Lung microvascular endothelial cell (primary cell): ENCODE data around the gene OSBPL9. TPM values are rescaled to one million over a fixed set of nuclear protein-coding genes. Genes with fewer than 3 reads are reported as not detected.
"Not testable (repeated sequence)": the region's sequence is repeated elsewhere in the genome, so short reads cannot be mapped to it uniquely, and the experiment has no call there.

Source experiments
- DNase-seq, 2 donors: peaks; one replicate each; pipeline versions ENCODE4 v3.0.0 to v3.0.0-alpha.2; 2010; ENCODE audit warnings: low read depth in 2 of 2
- total RNA-seq: library from RNA; depleted of rRNA; stranded (reverse); fragments of >200 nt; gene quantifications from 2 replicates; pipeline ENCODE4 v1.2.1, GENCODE V29; 2014

The OSBPL9 gene
- total RNA-seq, 1 donor from 2014 or later, result 79.0 TPM

DNA sequence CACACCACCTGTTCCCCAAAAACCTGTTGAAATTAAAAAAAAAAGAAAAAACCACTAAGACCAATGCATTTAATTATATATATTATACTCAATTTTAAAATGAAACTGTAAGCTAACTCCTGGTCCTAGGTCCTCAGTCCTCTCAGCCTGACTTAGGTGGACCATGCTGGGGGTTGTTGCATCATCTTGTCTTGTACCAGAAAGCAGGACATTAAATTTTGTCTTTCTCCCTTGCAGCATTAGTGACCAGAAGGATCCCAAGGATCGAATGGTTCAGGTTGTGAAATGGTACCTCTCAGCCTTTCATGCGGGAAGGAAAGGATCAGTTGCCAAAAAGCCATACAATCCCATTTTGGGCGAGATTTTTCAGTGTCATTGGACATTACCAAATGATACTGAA lies 164.0 kb downstream of the OSBPL9 start:
- DNase-seq, result no peak

DNA sequence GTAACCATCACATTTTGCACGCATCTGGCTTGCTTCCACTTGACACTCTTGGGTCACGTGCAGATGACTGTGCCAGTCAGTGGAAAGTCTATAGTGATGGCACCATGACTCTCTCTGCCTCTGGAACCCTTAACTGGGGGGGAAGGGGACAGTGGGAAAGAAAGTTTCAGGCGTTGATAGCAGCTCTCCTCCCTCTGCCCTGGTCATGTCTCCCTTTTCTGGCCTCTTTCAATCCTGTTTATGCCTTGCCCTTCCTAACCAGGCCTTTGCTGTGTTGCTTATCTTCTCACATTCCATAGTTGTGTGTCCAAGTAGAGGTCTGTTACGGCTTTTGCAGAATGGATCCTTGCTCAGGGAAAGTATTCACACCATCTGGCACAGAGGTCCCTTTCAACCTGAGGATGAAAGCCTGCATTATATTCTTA lies 168.1 kb downstream of the OSBPL9 start:
- DNase-seq, result no peak

DNA sequence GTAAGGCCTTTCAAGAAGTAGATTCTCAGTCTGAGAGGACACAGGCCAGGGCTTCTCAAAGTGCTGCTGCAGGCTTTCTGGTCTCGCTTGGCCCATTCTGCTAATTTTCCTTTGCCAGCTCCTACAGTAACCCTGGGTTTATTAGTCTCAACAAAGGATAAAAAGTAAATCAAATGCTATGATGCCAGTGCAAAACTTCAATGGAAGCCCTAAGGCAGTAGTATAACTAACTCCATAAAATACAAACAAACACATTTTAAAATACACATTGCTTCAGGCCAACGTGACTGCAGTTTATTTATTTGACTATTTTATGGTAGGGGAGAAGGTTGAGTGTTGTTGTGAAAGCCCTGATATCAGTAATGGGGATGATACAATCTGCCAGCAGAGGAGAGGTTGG lies 172.0 kb downstream of the OSBPL9 start:
- DNase-seq, result no peak

DNA sequence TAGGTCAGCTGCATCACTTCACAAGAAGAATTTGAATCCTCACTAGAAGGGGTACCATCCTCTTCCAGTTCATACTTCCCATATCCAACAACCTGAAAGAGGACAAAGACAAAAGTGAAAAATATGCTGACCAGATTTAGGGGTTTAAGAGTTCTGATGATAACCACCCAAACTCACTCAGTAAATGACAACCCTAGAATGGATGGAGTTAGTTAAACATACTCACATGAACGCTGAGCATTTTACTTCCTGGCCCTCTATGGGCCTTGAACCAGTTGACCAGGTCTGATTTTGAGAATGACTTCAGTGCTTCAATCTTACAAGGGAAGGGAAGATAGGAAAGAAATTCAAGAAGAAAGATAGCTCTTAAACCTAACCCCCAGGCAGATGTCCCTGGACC lies 172.4 kb downstream of the OSBPL9 start:
- DNase-seq, result no peak

DNA sequence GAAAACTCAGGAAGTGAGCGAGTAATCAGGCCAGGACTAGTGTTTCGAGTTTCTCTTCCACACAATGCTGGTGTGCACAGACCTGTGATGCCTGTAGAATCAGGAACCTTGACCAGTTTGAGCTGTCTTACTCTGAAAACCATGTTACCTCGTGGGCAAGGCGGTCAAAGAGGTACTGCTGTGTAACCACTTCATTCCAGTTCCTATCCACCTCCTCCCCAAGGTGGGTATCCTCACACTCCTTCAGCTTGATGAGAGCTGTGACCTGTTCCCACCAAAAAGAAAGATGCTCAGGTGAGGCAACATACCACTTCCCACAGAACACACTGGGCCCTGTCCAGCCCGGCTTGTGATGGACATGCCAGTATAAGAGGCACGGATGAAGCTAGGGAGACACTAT lies 173.5 kb downstream of the OSBPL9 start:
- DNase-seq, result no peak

DNA sequence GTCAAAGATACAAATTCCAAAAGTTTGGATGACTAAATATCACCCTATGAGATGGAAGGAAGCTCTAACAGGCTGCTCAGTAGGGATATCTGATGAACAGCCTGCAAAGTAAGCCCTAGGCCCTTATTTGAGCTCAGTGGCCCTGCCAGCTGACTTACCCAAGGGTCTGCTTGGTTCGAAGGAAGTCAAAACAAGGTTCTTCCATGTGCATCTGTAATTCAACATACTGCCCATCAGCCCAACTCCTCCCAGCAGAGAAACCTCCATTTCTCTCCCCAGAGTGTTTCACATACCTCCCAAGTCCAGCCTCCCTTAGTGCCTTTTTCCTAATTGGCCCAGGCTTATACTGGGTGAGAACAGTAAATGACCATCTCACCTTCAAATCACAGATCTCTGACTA lies 175.0 kb downstream of the OSBPL9 start:
- no peak for DNase-seq

DNA sequence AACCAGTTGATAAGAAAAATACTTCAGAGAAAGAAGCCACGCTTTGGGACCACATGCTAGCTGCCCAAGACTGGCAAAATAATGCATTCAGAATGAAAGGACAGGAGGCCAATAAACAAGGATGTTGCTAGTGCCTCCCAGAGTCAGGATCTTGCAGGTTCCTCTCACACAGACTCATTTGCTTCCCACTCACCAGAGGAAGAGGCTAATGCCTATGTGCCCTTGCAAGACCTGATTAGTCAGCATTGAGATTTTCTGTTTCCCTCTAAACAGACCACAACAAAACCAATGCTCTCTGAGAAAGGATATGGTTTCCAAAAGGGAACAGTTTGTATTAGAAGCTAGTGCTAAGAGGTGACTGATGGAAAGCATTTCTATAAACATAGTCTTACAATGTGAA lies 176.0 kb downstream of the OSBPL9 start:
- peak in 1 of 2 donors; percentile 72 for DNase-seq

DNA sequence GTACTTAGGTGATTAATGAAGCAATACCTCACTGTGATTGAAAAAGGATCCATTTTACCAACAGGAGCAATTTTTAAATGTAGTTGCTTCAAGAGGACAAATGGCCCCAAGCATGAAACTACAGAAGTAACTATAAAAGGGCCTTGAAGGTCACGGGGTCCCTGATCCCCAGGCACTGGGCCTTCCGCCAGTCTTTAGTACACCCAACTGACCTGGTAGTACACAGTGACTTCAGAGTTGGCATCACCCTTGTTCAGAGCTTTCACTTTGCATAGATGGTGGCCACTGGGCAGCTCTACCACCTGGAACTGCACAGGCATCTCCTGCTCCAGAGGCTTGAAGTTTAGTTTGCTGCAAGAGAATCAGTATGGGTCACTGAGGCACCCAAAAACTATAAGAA lies 177.4 kb downstream of the OSBPL9 start:
- no peak for DNase-seq

DNA sequence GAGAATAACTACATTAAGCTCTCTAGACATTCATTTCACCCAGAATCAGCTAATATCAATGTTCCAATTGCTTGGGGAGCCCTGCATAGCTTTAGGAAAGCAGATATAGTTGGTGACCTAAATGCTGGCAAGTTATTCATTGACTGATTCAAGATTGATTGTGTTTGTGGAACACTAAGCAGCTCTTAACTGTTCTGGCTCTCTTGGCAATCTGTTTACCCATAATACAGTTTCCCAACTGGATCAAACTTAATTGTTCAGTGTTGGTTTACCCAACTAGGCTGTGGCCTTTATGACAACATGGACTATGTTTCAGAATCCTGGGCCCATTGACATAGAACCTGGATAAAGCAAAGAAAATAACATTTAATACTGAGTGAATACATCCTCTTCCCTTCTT lies 178.0 kb downstream of the OSBPL9 start:
- no peak for DNase-seq

DNA sequence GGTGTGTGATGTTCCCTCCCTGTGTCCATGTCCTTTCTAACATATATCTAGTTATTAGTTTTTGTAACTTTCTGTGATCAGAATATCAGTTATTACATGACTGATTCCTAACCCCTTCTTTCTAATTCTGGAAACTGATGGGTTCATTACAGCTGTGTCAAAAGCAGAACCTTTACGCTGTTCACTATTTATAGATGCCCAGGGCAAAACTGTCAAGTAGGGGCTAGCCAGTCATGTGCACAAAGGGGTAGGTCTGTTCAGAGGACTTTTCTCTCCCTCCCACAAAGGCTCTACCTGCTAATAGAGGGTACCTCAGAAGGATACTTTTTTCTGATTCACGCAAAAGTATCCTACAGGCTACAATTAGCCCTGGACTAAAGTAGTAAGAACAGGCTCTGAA lies 182.5 kb downstream of the OSBPL9 start:
- no peak for DNase-seq

DNA sequence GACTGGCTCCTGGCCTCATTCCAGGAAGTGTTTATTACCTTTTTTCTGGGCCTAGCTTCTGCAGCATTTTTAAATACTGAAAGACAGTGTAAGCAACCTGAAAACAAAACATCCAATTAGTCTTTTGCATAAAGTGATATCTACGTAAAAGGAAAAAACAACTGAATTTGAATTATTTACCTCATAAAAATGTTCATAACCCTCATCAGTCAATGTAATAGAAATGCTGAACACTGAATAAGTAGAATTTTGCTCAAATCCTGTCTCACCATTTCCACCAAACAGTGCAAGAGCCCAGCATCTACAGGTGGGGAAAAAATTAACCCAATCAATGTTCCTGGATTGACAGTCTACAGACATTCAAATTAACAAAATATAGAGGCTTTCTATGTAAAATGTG lies 197.6 kb downstream of the OSBPL9 start:
- DNase-seq, result no peak

DNA sequence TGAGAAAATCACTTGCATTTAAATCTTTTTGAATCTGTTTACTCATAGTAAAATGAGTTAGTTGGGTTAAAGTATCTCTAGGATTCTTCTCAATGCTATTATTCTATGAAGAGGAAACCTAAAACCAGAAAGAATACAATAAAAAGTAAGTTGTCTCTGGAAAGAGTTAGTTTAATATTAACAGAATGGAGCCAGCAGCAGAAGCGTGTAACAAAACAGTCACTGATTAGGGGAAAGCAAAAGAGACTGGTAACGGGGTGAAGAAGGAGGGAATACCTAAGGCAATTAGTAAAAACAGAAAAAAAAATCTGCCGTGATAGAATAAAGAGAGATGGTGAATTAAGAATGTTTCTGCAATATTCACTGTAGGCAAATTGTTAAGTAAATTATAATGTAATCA lies 201.6 kb downstream of the OSBPL9 start:
- DNase-seq, result no peak

DNA sequence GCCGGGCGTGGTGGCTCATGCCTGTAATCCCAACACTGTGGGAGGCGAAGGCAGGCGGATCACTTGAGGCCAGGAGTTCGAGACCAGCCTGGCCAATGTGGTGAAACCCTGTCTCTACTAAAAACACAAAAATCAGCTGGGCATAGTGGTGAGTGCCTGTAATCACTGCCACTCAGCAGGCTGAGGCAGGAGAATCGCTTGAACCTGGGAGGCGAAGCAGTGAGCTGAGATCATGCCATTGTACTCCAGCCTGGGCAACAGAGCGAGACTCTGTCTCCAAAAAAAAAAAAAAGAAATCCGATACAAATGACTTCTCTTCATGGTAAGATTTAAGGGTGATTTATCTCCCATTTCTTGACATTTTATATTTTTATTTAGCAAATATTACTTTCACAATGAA lies 202.1 kb downstream of the OSBPL9 start:
- DNase-seq, result not testable (repeated sequence)

DNA sequence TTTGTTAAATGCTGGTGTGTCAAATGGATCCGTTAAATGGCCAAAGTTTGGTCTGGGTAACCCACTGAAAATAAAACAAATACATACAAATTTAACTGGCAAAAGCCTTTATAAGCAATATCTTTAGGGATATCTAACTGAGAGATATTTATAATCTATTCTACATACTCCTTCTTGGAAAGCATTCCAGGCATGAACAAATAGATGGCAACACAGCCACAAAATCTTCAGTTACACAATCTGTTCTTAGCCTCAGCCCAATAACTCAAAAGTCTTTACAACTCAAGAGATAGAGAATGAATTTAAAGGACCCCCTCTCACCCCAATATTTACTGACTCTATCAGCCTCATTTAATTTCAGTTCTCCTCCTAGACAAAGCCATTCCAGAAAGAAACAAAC lies 202.9 kb downstream of the OSBPL9 start:
- DNase-seq, result no peak

DNA sequence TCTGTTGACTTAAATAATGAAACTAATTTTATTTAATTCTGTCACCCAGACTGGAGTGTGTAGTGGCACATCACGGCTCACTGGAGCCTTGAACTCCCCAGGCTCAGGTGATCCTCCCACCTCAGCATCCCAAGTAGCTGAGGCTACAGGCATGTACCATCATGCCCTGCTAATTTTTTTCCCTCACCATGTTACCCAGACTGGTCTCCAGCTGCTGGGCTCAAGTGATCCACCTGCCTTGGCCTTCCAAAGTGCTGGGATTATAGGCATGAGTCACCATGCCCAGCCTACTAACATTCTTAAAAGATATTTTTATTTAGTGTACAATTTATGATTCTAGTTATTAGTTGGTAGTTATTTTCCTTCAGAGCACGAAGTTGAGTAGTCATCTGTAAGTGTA lies 212.2 kb downstream of the OSBPL9 start:
- DNase-seq, result no peak

DNA sequence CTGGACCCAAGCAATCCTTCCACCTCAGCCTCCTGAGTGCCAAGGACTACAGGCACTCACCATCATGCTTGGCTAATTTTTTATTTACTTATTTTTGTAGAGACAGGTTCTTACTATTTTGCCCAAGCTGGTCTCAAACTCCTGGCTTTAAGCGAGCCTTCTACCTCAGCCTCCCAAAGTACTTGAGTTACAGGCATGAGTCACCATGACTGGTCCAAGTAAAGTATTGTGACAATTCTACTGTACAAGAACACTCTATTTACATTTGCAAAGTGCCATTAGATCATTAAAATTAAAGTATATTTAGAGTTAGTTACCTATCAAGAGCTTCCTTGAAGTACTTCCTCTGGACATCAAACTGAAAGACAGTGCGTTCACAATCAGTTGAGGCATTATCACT lies 216.8 kb downstream of the OSBPL9 start:
- peak in 1 of 2 donors; percentile 2 for DNase-seq

DNA sequence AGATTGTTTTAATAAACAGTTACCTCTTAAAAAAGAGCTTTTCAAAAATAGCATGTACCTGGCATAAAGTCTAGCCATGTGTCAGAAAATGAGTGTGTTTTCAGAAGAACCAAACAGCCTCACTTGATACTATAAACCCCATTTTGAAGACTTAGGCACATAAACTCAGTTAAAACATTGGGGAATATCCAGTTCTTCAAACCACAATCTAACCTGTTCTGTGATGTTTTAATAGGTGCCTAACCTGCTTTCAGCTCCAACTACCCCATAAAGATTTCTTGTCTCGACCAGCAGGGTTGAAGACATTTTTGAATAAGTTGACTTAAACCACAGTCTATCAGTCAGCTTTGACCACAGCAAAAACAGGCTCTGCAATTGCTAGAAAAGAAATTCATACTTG lies 220.4 kb downstream of the OSBPL9 start:
- no peak for DNase-seq

Other genes starting within 250 kb of the OSBPL9 start
- gene EPS15, start 97.8 kb upstream of the OSBPL9 start, total RNA-seq, result 51.2 and 83.1 TPM in 2 replicates